G401 (cell line): Measurements from ENCODE around the gene PTPRT. TPM values are rescaled to one million over a fixed set of nuclear protein-coding genes. Genes with fewer than 3 reads are reported as not detected.

Experiments
- DNase-seq: peaks from one replicate; pipeline ENCODE4 v3.0.0-alpha.2; 2015; ENCODE audit warnings: low spot score
- in situ Hi-C: cut with HindIII; loops from 2 replicates; pipeline ENCODE4 v1.10.0; 2016; ENCODE audit warnings: low sequenced_read_pairs, mixed read lengths
- total RNA-seq: library from RNA; depleted of rRNA; stranded (reverse); fragments of >200 nt; shearing (Covaris generic); gene quantifications from 2 replicates; pipeline ENCODE4 v1.2.3, GENCODE V29; 2014

Gene PTPRT
- total RNA-seq, 1 experiment from 2014 or later = under 0.01 TPM

GRCh38 chr20:42779216-42779615 lies 410.5 kb downstream of the PTPRT start:
- no peak for DNase-seq
- in situ Hi-C loops = no loop called here

GRCh38 chr20:42775866-42776265 lies 413.8 kb downstream of the PTPRT start:
- in situ Hi-C loops = no loop called here
- DNase-seq = no peak

GRCh38 chr20:42775037-42775436 lies 414.7 kb downstream of the PTPRT start:
- in situ Hi-C loops = no loop called here
- no peak for DNase-seq

- in situ Hi-C loops = no loop called here
- no peak for DNase-seq
These were observed 426.7 kb downstream of the PTPRT start for GRCh38 chr20:42763015-42763414.

- DNase-seq = peak; percentile 1
- in situ Hi-C loops = no loop called here
These were observed 432.7 kb downstream of the PTPRT start for GRCh38 chr20:42756991-42757390.

GRCh38 chr20:42754706-42755105 lies 435.0 kb downstream of the PTPRT start:
- in situ Hi-C loops = no loop called here
- DNase-seq = no peak

- in situ Hi-C loops = no loop called here
- no peak for DNase-seq
These were observed 437.1 kb downstream of the PTPRT start for GRCh38 chr20:42752620-42753019.

- no peak for DNase-seq
- in situ Hi-C loops = no loop called here
These were observed 440.1 kb downstream of the PTPRT start for GRCh38 chr20:42749556-42749955.

GRCh38 chr20:42747765-42748411 lies 441.8 kb downstream of the PTPRT start:
- in situ Hi-C loops = no loop called here
- DNase-seq = no peak

- in situ Hi-C loops = no loop called here
These were observed 444.8 kb downstream of the PTPRT start for GRCh38 chr20:42744756-42745465.

GRCh38 chr20:42742926-42743325 lies 446.8 kb downstream of the PTPRT start:
- in situ Hi-C loops = no loop called here

More at GRCh38 chr20:42744756-42745465, 444.8 kb downstream of the PTPRT start:
- no peak for DNase-seq

GRCh38 chr20:42741906-42742305 lies 447.8 kb downstream of the PTPRT start:
- in situ Hi-C loops = no loop called here

More at GRCh38 chr20:42742926-42743325, 446.8 kb downstream of the PTPRT start:
- no peak for DNase-seq

GRCh38 chr20:42740226-42740870 lies 449.4 kb downstream of the PTPRT start:
- in situ Hi-C loops = no loop called here

More at GRCh38 chr20:42741906-42742305, 447.8 kb downstream of the PTPRT start:
- no peak for DNase-seq

GRCh38 chr20:42739683-42740082 lies 450.0 kb downstream of the PTPRT start:
- DNase-seq = no peak
- in situ Hi-C loops = no loop called here

More at GRCh38 chr20:42740226-42740870, 449.4 kb downstream of the PTPRT start:
- DNase-seq = peak; percentile 11

- no peak for DNase-seq
- in situ Hi-C loops = no loop called here
These were observed 454.2 kb downstream of the PTPRT start for GRCh38 chr20:42735539-42735938.

- peak; percentile 1 for DNase-seq
These were observed 454.9 kb downstream of the PTPRT start for GRCh38 chr20:42734660-42735368.

GRCh38 chr20:42721923-42722322 lies 467.8 kb downstream of the PTPRT start:
- in situ Hi-C loops = no loop called here
- no peak for DNase-seq

More at GRCh38 chr20:42734660-42735368, 454.9 kb downstream of the PTPRT start:
- in situ Hi-C loops = no loop called here

- DNase-seq = no peak
- in situ Hi-C loops = no loop called here
These were observed 475.2 kb downstream of the PTPRT start for GRCh38 chr20:42714298-42715141.

- no peak for DNase-seq
- in situ Hi-C loops = no loop called here
These were observed 481.4 kb downstream of the PTPRT start for GRCh38 chr20:42708266-42708665.
